Natural killer cell (primary cell): ENCODE data around the gene IPO4. TPM values are rescaled to one million over a fixed set of nuclear protein-coding genes. Genes with fewer than 3 reads are reported as not detected.

ENCODE experiments used
- ATAC-seq, 3 donors: fragments of 150-1000 bp in 2 of 3; fragments of 200-7000 bp in 1 of 3; cut with Tn5 transposase; 1 replicate in 1 of 3; 2 replicates in 2 of 3; pipeline ENCODE4 v1.10.0; 2021; ENCODE audit warnings: mild to moderate bottlenecking in 2 of 3, moderate library complexity in 2 of 3
- DNase-seq, 2 donors: peaks; one replicate each; pipeline versions ENCODE4 v3.0.0 to v3.0.0-alpha.2; 2013 to 2021; ENCODE audit warnings: mixed read lengths in 1 of 2
- H3K27ac ChIP-seq: one replicate; pipeline ENCODE4 v1.5.1; 2013; ENCODE audit warnings: mild to moderate bottlenecking, low read length
- H3K27me3 ChIP-seq: one replicate; pipeline ENCODE4 v1.6.1; 2013; ENCODE audit warnings: low read length; ENCODE audit not compliant: control insufficient read depth, insufficient read depth
- H3K36me3 ChIP-seq: one replicate; pipeline ENCODE4 v1.6.1; 2013; ENCODE audit warnings: low read length; ENCODE audit not compliant: control insufficient read depth, insufficient read depth
- H3K4me1 ChIP-seq: one replicate; pipeline ENCODE4 v1.6.1; 2013; ENCODE audit warnings: low read length; ENCODE audit not compliant: control insufficient read depth, insufficient read depth
- H3K4me3 ChIP-seq: one replicate; pipeline ENCODE4 v1.5.1; 2013; ENCODE audit warnings: low read length
- H3K9me3 ChIP-seq: one replicate; pipeline ENCODE4 v1.6.1; 2013; ENCODE audit warnings: low read length; ENCODE audit not compliant: control insufficient read depth, insufficient read depth
- H3K27ac Mint-ChIP-seq, 2 donors: one replicate each; pipeline ENCODE4 v1.8.0; 2022; ENCODE audit warnings: mild to moderate bottlenecking in 2 of 2, mixed read lengths in 2 of 2, moderate library complexity in 1 of 2
- H3K27me3 Mint-ChIP-seq, 2 donors: one replicate each; pipeline ENCODE4 v1.8.0; 2022; ENCODE audit warnings: low read depth in 2 of 2, mixed read lengths in 2 of 2
- H3K36me3 Mint-ChIP-seq: one replicate; pipeline ENCODE4 v1.8.0; 2022; ENCODE audit warnings: mixed read lengths
- H3K4me1 Mint-ChIP-seq, 2 donors: one replicate each; pipeline ENCODE4 v1.8.0; 2022; ENCODE audit warnings: mixed read lengths in 2 of 2
- H3K4me3 Mint-ChIP-seq: one replicate; pipeline ENCODE4 v1.8.0; 2022; ENCODE audit warnings: mild to moderate bottlenecking, moderate library complexity, mixed read lengths
- H3K9me3 Mint-ChIP-seq, 2 donors: one replicate each; pipeline ENCODE4 v1.8.0; 2022; ENCODE audit warnings: mixed read lengths in 2 of 2
- WGBS: methylation state at CpG from one replicate; pipeline ENCODE4 v1.1.7; 2013; ENCODE audit warnings: missing lambda C conversion rate; ENCODE audit not compliant: insufficient coverage; 5-methylcytosine and 5-hydroxymethylcytosine counted together
- intact Hi-C: fragments of 100-400 bp; cut with micrococcal nuclease; formaldehyde crosslinking; loops from one replicate; pipeline ENCODE4 v1.14.2; 2022
- total RNA-seq, 4 donors: library from RNA; stranded (reverse); fragments of 120-200 nt in 1 of 4; gene quantifications; one replicate each; pipeline versions ENCODE4 v1.2.3 to v1.2.4, GENCODE V29; 2013 to 2022
- TF ChIP-seq, protein P1 (sequence below): fragments of 200-600 bp; IDR thresholded peaks from one replicate; pipeline ENCODE4 v1.8.0; 2022; ENCODE audit warnings: antibody characterized with exemption

IPO4 gene
- total RNA-seq, 3 donors from 2014 or later (not counting 1 experiment from before 2014, with no cell fraction given): 46.2 to 61.5 (median 51.9) TPM

DNA sequence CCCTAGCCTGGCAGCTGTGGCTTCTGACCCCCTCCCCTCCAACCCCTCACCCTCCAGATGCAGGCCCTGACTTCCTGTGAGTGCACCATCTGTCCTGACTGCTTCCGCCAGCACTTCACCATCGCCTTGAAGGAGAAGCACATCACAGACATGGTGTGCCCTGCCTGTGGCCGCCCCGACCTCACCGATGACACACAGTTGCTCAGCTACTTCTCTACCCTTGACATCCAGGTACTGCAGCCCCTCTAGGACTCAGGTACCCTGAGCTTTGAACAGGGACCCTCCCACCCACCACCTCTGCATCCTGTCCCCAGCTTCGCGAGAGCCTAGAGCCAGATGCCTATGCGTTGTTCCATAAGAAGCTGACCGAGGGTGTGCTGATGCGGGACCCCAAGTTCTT, 33.5 kb downstream of the IPO4 start:
- H3K27ac ChIP-seq: no peak overlapping the region
- peaks cover 74% of the 10 kb centered on the region for H3K36me3 ChIP-seq
- H3K9me3 ChIP-seq: no peaks in the 10 kb centered on the region
- DNase-seq (no peak), ATAC-seq (no peak)
- no peak overlapping the region for H3K4me3 ChIP-seq
- Mint-ChIP-seq H3K4me1 (peaks cover 10 to 15% of the 10 kb centered on the region in 2 donors), H3K36me3 (no peaks in the 10 kb centered on the region), H3K27ac (peak overlapping the region in 1 of 2 donors; percentile 56), H3K9me3 (no peaks in the 10 kb centered on the region), H3K4me3 (no peak overlapping the region), H3K27me3 (no peaks in the 10 kb centered on the region)
- TF ChIP-seq, protein P1, sequence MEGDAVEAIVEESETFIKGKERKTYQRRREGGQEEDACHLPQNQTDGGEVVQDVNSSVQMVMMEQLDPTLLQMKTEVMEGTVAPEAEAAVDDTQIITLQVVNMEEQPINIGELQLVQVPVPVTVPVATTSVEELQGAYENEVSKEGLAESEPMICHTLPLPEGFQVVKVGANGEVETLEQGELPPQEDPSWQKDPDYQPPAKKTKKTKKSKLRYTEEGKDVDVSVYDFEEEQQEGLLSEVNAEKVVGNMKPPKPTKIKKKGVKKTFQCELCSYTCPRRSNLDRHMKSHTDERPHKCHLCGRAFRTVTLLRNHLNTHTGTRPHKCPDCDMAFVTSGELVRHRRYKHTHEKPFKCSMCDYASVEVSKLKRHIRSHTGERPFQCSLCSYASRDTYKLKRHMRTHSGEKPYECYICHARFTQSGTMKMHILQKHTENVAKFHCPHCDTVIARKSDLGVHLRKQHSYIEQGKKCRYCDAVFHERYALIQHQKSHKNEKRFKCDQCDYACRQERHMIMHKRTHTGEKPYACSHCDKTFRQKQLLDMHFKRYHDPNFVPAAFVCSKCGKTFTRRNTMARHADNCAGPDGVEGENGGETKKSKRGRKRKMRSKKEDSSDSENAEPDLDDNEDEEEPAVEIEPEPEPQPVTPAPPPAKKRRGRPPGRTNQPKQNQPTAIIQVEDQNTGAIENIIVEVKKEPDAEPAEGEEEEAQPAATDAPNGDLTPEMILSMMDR: no peak
- intact Hi-C loops: no loop called here
- 97% methylated on average over 10 of the region's 10 CpGs for WGBS
- H3K27me3 ChIP-seq: no peaks in the 10 kb centered on the region
- H3K4me1 ChIP-seq: peaks cover under 1% of the 10 kb centered on the region

DNA sequence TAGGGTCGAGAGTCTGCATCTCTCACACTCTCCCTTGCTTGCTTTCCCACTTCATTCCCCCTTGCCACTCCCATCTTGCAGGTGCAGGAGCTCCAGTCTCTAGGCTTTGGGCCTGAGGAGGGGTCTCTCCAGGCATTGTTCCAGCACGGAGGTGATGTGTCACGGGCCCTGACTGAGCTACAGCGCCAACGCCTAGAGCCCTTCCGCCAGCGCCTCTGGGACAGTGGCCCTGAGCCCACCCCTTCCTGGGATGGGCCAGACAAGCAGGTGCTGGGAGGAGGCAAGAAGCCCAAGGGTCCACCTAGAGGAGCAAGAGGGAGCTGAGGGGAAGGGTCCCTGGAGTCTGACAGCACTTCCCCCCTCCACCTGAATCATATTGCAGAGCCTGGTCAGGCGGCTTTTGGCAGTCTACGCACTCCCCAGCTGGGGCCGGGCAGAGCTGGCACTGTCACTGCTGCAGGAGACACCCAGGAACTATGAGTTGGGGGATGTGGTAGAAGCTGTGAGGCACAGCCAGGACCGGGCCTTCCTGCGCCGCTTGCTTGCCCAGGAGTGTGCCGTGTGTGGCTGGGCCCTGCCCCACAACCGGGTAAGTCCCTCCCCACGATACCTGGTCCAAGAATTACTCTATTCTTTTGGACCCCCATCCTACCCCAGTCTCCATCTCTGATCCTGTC, 37.1 kb downstream of the IPO4 start:
- Histone ChIP-seq H3K9me3 (no peaks in the 10 kb centered on the region), H3K27me3 (no peaks in the 10 kb centered on the region), H3K36me3 (peaks cover 58% of the 10 kb centered on the region), H3K4me1 (peaks cover 12% of the 10 kb centered on the region), H3K27ac (no peak overlapping the region), H3K4me3 (no peak overlapping the region)
- Mint-ChIP-seq H3K36me3 (no peaks in the 10 kb centered on the region), H3K4me1 (peaks cover 33 to 43% of the 10 kb centered on the region in 2 donors), H3K9me3 (no peaks in the 10 kb centered on the region), H3K4me3 (no peak overlapping the region), H3K27me3 (no peaks in the 10 kb centered on the region), H3K27ac (no peak overlapping the region)
- intact Hi-C loops: no loop called here
- TF ChIP-seq, protein P1: no peak
- WGBS: 98% methylated on average over 16 of the region's 16 CpGs
- DNase-seq (no peak), ATAC-seq (no peak)

DNA sequence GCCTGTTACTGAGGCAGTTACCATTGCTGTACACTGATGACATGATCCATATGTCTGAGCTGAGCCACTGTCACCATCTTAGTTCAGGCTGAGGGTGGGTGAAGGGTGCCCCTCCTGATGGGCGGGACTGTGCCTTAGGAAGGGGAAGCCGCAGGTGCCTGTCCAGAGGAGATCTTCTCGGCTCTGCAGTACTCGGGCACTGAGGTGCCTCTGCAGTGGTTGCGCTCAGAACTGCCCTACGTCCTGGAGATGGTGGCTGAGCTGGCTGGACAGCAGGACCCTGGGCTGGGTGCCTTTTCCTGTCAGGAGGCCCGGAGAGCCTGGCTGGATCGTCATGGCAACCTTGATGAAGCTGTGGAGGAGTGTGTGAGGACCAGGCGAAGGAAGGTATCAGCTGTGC, 37.6 kb downstream of the IPO4 start:
- Mint-ChIP-seq H3K4me3 (no peak overlapping the region), H3K9me3 (no peaks in the 10 kb centered on the region), H3K27me3 (no peaks in the 10 kb centered on the region), H3K4me1 (peaks cover 34 to 49% of the 10 kb centered on the region in 2 donors), H3K27ac (no peak overlapping the region), H3K36me3 (no peaks in the 10 kb centered on the region)
- H3K27ac ChIP-seq: no peak overlapping the region
- no peak for ATAC-seq
- H3K4me3 ChIP-seq: no peak overlapping the region
- DNase-seq: no peak
- H3K9me3 ChIP-seq: no peaks in the 10 kb centered on the region
- 97% methylated on average over 9 of the region's 9 CpGs for WGBS
- H3K27me3 ChIP-seq: no peaks in the 10 kb centered on the region
- peaks cover 54% of the 10 kb centered on the region for H3K36me3 ChIP-seq
- H3K4me1 ChIP-seq: peaks cover 16% of the 10 kb centered on the region
- TF ChIP-seq, protein P1: no peak
- intact Hi-C loops: no loop called here

DNA sequence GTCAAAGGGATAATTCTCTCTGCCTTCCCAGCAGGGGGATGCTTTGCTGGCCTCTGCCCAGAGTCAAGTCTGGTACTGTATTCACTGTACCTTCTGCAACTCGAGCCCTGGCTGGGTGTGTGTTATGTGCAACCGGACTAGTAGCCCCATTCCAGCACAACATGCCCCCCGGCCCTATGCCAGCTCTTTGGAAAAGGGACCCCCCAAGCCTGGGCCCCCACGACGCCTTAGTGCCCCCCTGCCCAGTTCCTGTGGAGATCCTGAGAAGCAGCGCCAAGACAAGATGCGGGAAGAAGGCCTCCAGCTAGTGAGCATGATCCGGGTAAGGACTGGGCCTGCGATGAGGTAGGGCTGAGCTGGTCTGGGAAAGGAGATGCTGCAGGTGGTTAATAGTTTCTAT, 38.0 kb downstream of the IPO4 start:
- H3K27ac Mint-ChIP-seq: no peak overlapping the region
- 95% methylated on average over 9 of the region's 9 CpGs for WGBS
- Histone ChIP-seq H3K27ac (no peak overlapping the region), H3K27me3 (no peaks in the 10 kb centered on the region), H3K36me3 (peaks cover 50% of the 10 kb centered on the region), H3K9me3 (no peaks in the 10 kb centered on the region), H3K4me1 (peaks cover 20% of the 10 kb centered on the region), H3K4me3 (no peak overlapping the region)
- no peaks in the 10 kb centered on the region for H3K9me3 Mint-ChIP-seq
- no peak overlapping the region for H3K4me3 Mint-ChIP-seq
- intact Hi-C loops: no loop called here
- ATAC-seq: no peak
- DNase-seq: no peak
- peaks cover 38 to 49% of the 10 kb centered on the region in 2 donors for H3K4me1 Mint-ChIP-seq
- H3K36me3 Mint-ChIP-seq: no peaks in the 10 kb centered on the region
- TF ChIP-seq, protein P1: no peak
- no peaks in the 10 kb centered on the region for H3K27me3 Mint-ChIP-seq
